SK-N-SH treated with all-trans-retinoic acid at 6 μM for 48 hours (cell line): Measurements from ENCODE around the gene TSSK3.
A peak's percentile ranks its signal among the peaks of the same experiment; 100 is the strongest.

Source experiments
- ATAC-seq: fragments of 200-7000 bp; cut with Tn5 transposase; 3 replicates; pipeline ENCODE4 v1.9.1; 2020; ENCODE audit warnings: mild to moderate bottlenecking, moderate library complexity
- ARNTL ChIP-seq: fragments of 450-650 bp; formaldehyde crosslinking; IDR thresholded peaks from 2 replicates; pipeline ENCODE4 v1.5.0; 2020; ENCODE audit warnings: low read depth, mild to moderate bottlenecking, moderate library complexity, borderline replicate concordance
- BACH2 ChIP-seq: fragments of 250-450 bp; sonication (Bioruptor Pico); IDR thresholded peaks from 2 replicates; pipeline ENCODE4 v1.9.0; 2021; ENCODE audit warnings: mild to moderate bottlenecking, borderline replicate concordance
- CREB5 ChIP-seq: fragments of 250-450 bp; sonication (Bioruptor Pico); IDR thresholded peaks from 2 replicates; pipeline ENCODE4 v1.5.1; 2020; ENCODE audit warnings: low read depth, mild to moderate bottlenecking, moderate library complexity
- ESRRG ChIP-seq: fragments of 250-450 bp; sonication (Bioruptor Pico); IDR thresholded peaks from 2 replicates; pipeline ENCODE4 v1.6.1; 2021; ENCODE audit warnings: mild to moderate bottlenecking
- GLIS3 ChIP-seq: fragments of 250-450 bp; sonication (Bioruptor Pico); IDR thresholded peaks from 2 replicates; pipeline ENCODE4 v1.5.0; 2020; ENCODE audit warnings: mild to moderate bottlenecking, moderate library complexity
- ISL1 ChIP-seq: fragments of 250-450 bp; sonication (Bioruptor Pico); IDR thresholded peaks from 2 replicates; pipeline ENCODE4 v2.1.2; 2022; ENCODE audit warnings: mild to moderate bottlenecking, moderate library complexity
- OSR1 ChIP-seq: fragments of 250-450 bp; sonication (Bioruptor Pico); IDR thresholded peaks from 2 replicates; pipeline ENCODE4 v1.8.0; 2022; ENCODE audit warnings: moderate library complexity, mild to moderate bottlenecking, inconsistent platforms
- PPARA ChIP-seq: fragments of 250-450 bp; sonication (Bioruptor Pico); IDR thresholded peaks from 2 replicates; pipeline ENCODE4 v1.5.0; 2020; ENCODE audit warnings: mild to moderate bottlenecking, borderline replicate concordance
- RARB ChIP-seq: fragments of 250-450 bp; sonication (Bioruptor Pico); IDR thresholded peaks from 2 replicates; pipeline ENCODE4 v1.8.0; 2021; ENCODE audit warnings: mild to moderate bottlenecking, moderate library complexity
- TOX ChIP-seq: fragments of 250-450 bp; sonication (Bioruptor Pico); IDR thresholded peaks from 2 replicates; pipeline ENCODE4 v1.8.0; 2021; ENCODE audit warnings: mild to moderate bottlenecking, moderate library complexity, borderline replicate concordance
- ZC3H10 ChIP-seq: fragments of 250-450 bp; sonication (Bioruptor Pico); IDR thresholded peaks from 2 replicates; pipeline ENCODE4 v1.5.1; 2021; ENCODE audit warnings: mild to moderate bottlenecking, moderate library complexity
- ZFP3 ChIP-seq: fragments of 250-450 bp; sonication (Bioruptor Pico); IDR thresholded peaks from 2 replicates; pipeline ENCODE4 v1.5.0; 2020; ENCODE audit warnings: mild to moderate bottlenecking, moderate library complexity
- ZFP30 ChIP-seq: fragments of 450-650 bp; formaldehyde crosslinking; IDR thresholded peaks from 2 replicates; pipeline ENCODE4 v1.5.0; 2022; ENCODE audit warnings: mild to moderate bottlenecking, moderate library complexity
- ZNF70 ChIP-seq: fragments of 450-650 bp; formaldehyde crosslinking; IDR thresholded peaks from 2 replicates; pipeline ENCODE4 v1.5.0; 2020; ENCODE audit warnings: mild to moderate bottlenecking, moderate library complexity
- TF ChIP-seq, protein P1 (sequence below): fragments of 250-450 bp; sonication (Bioruptor Pico); IDR thresholded peaks from 2 replicates; pipeline ENCODE4 v1.5.0; 2020; ENCODE audit warnings: mild to moderate bottlenecking, moderate library complexity
- TF ChIP-seq, protein P2 (sequence below): fragments of 250-450 bp; sonication (Bioruptor Pico); IDR thresholded peaks from 2 replicates; pipeline ENCODE4 v1.8.0; 2021; ENCODE audit warnings: low read depth, mild to moderate bottlenecking, moderate library complexity, borderline replicate concordance

Gene TSSK3

DNA sequence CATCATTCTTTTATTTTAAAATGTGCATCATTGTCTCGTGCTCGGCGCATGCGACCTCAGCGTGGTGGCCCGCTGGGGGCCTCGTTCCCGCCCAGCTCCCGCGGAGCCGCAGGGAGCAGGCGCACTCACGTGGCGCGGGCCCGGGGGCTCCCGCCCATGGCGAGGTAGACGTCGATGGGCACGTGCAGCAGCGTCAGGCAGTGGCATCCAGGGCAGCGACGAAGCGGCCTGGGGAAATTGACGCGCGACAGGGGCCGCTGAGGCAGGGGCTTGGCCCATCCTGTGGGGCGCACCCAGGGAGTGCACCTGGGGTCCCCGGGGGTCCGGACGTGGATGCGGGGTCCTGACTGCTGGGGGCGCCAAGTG lies 1.0 kb upstream of the TSSK3 start (continued):
- TF ChIP-seq, protein P1, sequence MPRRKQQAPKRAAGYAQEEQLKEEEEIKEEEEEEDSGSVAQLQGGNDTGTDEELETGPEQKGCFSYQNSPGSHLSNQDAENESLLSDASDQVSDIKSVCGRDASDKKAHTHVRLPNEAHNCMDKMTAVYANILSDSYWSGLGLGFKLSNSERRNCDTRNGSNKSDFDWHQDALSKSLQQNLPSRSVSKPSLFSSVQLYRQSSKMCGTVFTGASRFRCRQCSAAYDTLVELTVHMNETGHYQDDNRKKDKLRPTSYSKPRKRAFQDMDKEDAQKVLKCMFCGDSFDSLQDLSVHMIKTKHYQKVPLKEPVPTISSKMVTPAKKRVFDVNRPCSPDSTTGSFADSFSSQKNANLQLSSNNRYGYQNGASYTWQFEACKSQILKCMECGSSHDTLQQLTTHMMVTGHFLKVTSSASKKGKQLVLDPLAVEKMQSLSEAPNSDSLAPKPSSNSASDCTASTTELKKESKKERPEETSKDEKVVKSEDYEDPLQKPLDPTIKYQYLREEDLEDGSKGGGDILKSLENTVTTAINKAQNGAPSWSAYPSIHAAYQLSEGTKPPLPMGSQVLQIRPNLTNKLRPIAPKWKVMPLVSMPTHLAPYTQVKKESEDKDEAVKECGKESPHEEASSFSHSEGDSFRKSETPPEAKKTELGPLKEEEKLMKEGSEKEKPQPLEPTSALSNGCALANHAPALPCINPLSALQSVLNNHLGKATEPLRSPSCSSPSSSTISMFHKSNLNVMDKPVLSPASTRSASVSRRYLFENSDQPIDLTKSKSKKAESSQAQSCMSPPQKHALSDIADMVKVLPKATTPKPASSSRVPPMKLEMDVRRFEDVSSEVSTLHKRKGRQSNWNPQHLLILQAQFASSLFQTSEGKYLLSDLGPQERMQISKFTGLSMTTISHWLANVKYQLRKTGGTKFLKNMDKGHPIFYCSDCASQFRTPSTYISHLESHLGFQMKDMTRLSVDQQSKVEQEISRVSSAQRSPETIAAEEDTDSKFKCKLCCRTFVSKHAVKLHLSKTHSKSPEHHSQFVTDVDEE (CRISPR knock-in tag): no peak
- no peak for TF ChIP-seq ISL1 (CRISPR knock-in tag)
- no peak for TF ChIP-seq CREB5 (CRISPR knock-in tag)
- no peak for TF ChIP-seq GLIS3
- TF ChIP-seq ZFP3: no peak
- TF ChIP-seq, protein P2, sequence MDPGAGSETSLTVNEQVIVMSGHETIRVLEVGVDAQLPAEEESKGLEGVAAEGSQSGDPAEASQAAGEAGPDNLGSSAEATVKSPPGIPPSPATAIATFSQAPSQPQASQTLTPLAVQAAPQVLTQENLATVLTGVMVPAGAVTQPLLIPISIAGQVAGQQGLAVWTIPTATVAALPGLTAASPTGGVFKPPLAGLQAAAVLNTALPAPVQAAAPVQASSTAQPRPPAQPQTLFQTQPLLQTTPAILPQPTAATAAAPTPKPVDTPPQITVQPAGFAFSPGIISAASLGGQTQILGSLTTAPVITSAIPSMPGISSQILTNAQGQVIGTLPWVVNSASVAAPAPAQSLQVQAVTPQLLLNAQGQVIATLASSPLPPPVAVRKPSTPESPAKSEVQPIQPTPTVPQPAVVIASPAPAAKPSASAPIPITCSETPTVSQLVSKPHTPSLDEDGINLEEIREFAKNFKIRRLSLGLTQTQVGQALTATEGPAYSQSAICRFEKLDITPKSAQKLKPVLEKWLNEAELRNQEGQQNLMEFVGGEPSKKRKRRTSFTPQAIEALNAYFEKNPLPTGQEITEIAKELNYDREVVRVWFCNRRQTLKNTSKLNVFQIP (CRISPR knock-in tag): no peak
- no peak for TF ChIP-seq OSR1
- TF ChIP-seq, all 23 proteins: peak for 0

GRCh38 chr1:32361674-32362473 lies 465 bp upstream of the TSSK3 start:
- peak; percentile 13 for ATAC-seq
- TF ChIP-seq CREB5 (CRISPR knock-in tag) (no peak), ZFP3 (no peak)

GRCh38 chr1:32363713-32364112 lies 1.4 kb downstream of the TSSK3 start:
- TF ChIP-seq ZFP30 (CRISPR knock-in tag) (no peak), ZC3H10 (CRISPR knock-in tag) (no peak), ARNTL (CRISPR knock-in tag) (no peak), ZNF70 (CRISPR knock-in tag) (no peak), CREB5 (CRISPR knock-in tag) (no peak), RARB (CRISPR knock-in tag) (no peak), ESRRG (CRISPR knock-in tag) (no peak), BACH2 (no peak), ISL1 (CRISPR knock-in tag) (no peak), TOX (CRISPR knock-in tag) (no peak), ZFP3 (no peak), PPARA (no peak)
- TF ChIP-seq, protein P2 (CRISPR knock-in tag): no peak
- TF ChIP-seq, protein P1 (CRISPR knock-in tag): no peak
- ATAC-seq: no peak
